COLO668 (cell line): ENCODE measurements around the gene SLC12A6.
A peak's percentile ranks its signal among the peaks of the same experiment; 100 is the strongest.
"Not testable (repeated sequence)": the region's sequence is repeated elsewhere in the genome, so short reads cannot be mapped to it uniquely, and the experiment has no call there.

Source experiments
- DNase-seq: peaks from one replicate; lab custom pipeline; 2025; ENCODE audit not compliant: unreplicated experiment; lab: John Stamatoyannopoulos, UW

SLC12A6 gene

DNA sequence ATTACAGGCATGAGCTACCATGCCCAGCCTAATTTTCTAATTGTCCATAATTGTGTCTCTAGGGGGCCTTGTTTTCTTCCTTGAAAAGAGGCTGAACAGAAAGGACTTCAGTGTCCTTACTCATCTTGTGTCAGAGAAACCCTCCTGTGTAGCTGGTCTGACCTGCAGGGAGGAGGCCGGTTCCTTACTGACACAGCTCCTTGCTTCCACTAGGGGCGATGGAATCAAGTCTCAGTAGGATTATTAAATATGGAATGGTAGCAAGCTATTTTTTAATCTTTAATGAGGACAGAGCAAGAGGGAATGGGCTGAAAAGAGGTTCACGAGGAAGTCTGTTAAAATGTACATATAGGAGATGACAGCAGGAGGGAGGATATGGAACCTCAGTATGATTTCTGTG, 20.8 kb upstream of the SLC12A6 start:
- DNase-seq: no peak

DNA sequence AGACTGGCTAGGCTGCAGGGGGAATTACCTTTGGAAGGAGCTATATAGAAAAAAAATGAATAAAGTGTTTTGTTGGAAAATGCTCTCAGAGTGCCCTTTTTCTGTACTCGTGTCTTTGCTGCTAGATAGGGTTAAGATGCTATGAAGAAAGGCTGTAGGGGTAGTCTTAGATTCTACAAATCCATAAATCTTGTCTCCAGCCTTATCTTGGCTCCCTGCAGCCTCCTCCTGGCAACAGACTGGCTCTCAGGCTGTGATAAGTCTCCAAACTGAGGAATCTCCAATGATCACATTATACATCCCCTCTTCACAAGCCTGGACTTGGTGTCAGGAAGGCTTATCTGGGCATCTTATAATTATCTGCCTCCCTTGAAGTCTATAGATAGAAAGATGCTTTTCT, 20.1 kb upstream of the SLC12A6 start:
- DNase-seq: no peak

DNA sequence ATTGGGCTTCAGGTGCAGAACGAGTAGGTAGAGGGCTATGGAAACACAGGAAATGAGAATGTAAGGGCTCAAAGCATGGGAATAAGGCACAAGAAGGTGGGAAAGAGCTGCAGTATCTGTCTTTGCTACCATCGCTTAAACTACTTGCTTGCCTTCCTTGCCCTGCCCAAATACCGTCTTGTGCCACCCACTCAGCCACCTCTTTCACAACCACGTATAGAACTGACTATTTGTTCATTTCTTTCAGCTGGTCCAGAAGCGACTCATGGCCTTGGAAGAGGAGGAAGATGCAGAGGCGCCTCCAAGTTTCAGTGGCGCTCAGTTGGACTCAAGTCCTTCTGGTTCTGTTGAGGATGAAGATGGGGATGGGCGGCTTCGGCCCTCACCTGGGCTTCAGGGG, 17.7 kb upstream of the SLC12A6 start:
- no peak for DNase-seq

DNA sequence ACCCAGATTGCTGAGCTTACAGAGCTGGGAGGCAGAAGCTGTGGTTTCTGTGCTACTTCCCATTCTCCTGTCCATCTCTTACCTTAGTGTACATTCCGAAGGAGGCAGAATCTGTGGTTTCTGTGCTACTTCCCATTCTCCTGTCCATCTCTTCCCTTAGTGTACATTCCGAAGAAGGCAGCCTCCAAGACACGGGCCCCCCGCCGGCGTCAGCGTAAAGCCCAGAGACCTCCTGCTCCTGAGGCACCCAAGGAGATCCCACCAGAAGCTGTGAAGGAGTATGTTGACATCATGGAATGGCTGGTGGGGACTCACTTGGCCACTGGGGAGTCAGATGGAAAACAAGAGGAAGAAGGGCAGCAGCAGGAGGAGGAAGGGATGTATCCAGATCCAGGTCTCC, 16.7 kb upstream of the SLC12A6 start:
- DNase-seq: no peak

DNA sequence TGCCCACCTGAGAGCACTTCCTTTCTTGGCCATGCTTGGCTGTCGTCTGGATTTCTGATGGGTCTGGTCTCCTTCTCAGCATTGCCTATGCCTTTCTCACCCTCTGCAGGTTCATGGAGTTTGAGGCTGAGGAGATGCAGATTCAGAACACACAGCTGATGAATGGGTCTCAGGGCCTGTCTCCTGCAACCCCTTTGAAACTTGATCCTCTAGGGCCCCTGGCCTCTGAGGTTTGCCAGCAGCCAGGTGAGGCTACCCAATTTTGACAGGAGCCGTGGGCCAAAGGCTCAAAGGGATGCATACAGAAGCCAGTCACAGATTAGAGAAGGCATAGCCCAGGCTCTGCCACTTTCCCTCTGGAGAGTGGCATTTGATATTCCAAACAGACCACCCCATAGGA, 16.0 kb upstream of the SLC12A6 start:
- DNase-seq: no peak

DNA sequence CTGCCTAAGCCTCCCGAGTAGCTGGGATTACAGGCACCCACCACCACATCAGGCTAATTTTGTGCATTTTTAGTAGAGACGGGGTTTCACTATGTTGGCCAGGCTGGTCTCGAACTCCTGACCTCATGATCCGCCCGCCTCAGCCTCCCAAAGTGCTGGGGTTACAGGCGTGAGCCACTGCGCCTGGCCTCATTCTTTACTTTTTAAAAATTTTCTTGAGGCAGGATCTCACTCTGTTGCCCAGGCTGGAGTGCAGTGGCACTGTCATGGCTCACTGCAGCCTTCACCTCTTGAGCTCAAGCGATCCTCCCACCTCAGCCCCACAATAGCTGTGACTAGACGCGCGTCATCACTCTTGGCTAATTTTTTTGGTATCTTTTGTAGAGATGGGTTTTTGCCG, 15.4 kb upstream of the SLC12A6 start:
- not testable (repeated sequence) for DNase-seq

DNA sequence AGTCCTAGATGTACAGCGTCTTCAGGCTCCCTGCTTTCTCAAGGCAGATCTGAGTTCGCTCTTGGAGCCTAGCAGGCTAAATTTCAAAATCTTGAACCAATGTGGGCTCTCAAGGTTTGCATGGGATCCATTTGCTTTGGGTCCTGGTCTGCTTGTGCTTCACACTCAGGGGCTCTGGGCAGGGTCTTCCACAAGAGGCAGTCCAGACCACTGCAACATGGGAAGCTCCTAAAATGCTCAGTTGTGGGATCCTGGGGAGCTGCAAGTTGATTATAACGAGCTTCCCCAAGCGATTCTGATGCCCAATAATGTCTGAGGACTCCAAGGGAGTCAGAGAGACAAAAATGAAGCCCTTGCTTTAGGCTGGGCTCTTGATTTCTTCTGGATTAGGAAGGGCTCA, 12.2 kb upstream of the SLC12A6 start:
- no peak for DNase-seq

DNA sequence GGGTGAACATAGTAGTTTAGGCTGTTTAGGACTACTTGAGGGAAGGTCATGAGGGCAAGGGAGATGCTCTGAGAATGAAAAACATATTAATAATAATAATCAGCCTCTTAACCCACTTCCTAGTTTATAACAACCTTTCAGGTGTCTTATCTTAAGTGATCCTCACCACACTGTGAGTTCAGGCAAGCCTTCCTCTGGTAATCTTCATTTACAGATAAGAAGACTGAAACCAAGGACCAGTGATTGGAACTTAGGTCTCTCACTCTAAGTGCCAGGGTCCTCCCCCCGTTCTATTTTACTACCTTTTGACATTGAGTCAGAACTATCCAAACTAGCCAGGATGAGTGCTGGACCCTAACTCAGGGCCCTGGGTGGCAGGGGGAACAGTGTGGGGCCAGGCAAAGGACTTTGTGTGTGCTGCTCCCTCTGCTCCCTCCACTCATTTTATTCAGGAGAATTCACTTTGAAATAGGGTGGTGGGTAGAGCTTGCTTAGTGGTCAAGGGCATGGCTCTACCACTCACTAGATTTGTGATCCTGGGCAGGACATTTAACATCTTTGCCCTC, 11.2 kb upstream of the SLC12A6 start:
- DNase-seq: no peak

DNA sequence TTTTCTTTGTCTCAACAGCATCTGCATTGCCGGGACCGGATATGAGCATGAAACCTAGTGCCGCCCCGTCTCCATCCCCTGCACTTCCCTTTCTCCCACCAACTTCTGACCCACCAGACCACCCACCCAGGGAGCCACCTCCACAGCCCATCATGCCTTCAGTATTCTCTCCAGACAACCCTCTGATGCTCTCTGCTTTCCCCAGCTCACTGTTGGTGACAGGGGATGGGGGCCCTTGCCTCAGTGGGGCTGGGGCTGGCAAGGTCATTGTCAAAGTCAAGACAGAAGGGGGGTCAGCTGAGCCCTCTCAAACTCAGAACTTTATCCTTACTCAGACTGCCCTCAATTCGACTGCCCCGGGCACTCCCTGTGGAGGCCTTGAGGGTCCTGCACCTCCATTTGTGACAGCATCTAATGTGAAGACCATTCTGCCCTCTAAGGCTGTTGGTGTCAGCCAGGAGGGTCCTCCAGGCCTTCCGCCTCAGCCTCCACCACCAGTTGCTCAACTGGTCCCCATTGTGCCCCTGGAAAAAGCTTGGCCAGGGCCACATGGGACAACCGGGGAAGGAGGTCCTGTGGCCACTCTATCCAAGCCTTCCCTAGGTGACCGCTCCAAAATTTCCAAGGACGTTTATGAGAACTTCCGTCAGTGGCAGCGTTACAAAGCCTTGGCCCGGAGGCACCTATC, 10.5 kb upstream of the SLC12A6 start:
- no peak for DNase-seq

DNA sequence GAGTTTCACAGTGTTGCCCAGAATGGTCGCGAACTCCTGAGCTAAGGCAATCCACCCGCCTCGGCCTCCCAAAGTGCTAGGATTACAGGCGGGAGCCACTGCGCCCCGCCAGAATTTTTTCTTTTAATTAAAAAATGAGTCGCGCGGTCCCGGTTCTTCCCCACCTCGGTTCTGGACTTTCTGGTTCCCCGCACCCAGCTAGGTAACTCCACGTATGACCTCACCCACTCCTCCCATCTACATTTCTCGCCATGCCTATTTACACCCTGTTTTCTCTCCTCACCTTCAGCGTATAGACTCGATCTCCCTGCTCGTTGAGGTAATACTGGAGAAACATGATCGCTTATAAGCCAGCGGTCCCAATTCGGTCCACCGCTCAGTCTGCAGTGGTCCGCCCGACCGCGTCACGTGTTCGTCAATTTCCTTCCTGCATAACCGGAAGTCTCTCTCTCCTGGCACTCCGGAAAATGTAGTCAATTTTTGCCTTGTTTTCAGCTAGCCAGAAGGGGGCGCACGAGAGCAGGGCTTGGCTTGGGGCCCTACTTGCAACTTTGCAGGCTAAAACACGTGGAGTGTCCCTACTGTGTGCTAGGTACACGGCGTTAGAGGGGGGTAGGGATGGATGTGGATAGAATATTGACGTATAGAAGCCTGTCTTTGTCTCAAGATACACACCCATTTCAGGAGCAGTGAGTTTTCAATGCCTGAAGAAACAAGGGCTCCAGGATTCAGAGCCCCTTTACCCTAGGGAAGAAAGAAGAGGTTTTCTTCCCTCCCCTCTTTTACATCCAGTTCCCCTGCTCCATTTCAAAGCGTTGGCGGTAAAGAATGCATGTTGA, 5.4 kb upstream of the SLC12A6 start, which contains the start of the genes NOP10 and NUTM1:
NOP10 (minus strand) TSS at position 400 of the 839 bp plus-strand sequence; CDS start at position 337, 63 bp downstream.
NUTM1 (plus strand) TSS at position 579 of the 839 bp plus-strand sequence. CDS start 382 bp downstream, outside the sequence.
- peak; percentile 90 for DNase-seq

DNA sequence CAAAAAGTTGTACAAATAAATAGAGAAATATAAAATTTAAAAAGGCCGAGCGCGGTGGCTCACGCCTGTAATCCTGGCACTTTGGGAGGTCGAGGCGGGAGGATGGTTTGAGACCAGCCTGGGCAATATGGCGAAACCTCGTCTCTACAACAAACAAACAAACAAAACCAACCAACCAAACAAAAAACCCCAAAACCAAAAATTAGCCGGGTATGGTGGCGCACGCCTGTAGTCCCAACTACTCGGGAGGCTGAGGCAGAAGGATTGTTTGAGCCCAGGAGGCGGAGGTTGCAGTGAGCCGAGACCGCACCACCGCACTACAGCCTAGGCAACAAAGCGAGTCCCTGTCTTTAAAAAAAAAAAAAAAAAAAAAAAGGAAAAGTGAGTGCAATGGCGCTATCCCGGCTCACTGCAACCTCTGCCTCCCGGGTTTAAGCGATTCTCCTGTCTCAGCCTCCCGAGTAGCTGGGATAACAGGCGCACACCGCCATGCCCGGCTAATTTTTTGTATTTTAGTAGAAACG, 4.7 kb upstream of the SLC12A6 start:
- DNase-seq: not testable (repeated sequence)

DNA sequence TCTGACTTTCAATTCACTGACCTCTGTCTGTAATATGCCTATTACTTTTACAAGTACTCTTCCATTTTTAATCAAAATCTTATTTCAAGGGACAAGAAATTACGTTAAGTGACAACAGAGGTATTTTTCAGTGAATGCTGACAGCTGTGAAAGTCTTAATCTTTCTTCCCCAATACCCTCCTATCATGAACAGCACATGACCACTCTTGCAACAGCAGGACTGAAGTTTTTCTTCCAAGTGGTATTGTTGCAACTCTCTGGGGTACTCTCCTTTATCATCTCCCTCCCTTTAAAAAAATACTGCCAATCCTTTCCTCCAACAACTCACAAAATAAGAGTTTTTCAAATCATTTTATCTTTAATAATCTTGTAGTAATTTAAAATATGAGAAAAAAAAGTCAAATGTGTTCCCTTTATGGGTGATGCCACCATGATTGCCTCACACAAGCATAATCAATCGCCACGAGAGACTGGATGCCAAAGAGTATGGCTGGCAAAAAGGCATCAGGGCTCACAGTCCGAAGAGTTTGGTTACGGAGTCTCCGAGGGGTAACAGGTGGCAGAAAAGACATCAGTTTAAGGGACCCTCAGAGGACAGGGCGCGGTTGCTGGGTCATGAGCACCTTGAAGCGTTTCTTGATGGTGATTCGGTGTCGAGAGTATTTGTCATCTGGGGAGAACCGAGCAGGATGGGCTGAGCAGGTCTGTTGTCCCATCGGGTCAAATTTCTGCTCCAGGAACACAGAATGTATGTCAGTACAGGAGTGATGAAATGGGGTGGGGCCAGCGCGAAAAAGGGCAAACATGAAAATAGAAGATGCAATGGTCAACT, 4.0 kb upstream of the SLC12A6 start:
- DNase-seq: no peak

DNA sequence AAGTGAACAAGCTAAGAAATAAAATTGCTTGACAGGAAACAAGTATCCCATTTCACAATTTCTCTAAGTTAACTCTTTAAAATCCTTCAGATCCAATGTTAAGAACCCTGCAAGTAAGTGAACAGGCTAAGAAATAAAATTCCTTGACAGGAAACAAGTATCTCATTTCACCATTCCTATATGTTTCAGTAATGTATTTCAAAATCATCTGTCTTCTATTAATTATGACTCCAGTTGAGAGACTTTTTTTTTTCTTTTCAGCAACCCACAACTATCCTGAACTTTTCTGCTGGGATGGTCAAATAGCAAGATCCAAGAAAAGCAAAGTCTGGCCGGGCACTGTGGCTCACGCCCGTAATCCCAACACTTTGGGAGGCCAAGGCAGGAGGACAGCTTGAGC, 2.4 kb upstream of the SLC12A6 start:
- no peak for DNase-seq

DNA sequence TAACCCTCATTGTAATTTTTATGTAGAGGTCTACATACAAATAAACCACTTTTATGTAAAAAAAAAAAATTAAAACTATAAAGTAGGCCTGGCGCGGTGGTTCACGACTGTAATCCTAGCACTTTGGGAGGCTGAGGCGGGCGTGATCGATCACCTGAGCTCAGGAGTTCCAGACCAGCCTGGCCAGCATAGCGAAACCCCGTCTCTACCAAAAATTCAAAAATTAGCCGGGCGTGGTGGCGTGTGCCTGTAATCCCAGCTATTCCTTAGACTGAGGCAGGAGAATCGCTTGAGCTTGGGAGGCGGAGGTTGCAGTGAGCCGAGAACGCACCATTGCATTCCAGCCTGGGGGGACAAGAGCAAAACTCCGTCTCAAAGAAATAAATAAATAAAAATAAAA, 766 bp upstream of the SLC12A6 start:
- no peak for DNase-seq

DNA sequence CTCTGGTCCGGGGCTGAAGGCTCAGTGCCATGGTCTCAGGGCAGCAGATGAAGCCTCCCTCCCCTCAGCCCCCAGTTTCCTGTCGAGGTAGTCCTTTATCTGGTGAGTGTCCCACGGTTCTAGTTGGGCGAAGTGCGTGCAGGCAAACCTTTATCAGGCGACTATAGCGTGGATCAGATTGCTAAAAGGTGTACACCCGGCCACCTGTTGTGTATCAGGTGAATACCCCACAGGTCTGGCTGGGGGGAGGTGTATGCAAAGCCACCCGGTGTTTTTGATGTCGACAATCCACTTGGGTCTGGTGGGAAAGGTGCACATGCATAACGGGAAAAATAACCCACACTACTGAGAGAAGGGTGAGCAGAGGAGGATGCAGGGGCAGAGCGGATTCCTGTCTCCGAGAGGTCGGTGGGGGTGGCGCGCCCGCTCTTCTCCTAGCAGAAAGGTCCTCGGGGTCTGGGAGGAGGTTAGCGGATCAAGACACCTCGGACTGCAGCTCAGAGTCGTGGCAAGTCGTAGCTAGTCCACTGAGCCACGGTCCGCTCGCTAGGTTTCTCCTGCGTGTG, 507 bp downstream of the SLC12A6 start:
- DNase-seq: peak; percentile 38

DNA sequence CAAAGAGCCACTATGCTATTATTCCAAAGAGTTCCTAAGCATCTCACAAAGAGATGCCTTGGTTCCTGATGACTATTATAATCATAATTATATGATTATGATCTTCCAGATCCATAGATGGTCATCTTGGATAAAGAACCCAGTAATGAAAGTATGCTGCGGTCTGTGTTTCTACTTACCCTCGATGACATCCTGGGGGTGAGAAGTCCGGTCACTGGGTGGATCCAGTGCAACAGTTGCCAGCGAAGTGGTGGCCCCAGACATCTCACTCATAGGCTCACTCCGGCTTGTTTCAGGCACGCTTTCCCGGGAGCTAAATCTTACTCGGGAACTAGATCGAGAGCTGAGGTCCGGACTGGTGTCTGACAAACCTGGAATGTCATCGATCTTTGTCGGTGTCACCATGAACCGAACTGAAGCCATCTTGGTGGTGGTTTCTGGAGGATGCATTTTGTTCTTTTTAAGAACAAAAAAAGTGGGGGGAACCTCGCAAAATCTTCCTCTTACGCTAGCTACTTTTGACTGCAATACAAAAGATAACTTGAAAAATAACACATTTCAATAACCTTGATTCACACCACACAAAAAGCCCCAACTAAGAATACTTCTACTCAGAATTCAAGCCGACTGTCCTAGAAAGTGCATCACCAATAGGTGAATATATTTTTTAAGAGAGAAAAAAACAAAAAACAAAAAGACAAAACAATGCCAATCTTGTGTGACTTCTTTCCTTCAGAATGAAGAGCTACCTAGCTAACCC, 1.2 kb downstream of the SLC12A6 start:
- no peak for DNase-seq

DNA sequence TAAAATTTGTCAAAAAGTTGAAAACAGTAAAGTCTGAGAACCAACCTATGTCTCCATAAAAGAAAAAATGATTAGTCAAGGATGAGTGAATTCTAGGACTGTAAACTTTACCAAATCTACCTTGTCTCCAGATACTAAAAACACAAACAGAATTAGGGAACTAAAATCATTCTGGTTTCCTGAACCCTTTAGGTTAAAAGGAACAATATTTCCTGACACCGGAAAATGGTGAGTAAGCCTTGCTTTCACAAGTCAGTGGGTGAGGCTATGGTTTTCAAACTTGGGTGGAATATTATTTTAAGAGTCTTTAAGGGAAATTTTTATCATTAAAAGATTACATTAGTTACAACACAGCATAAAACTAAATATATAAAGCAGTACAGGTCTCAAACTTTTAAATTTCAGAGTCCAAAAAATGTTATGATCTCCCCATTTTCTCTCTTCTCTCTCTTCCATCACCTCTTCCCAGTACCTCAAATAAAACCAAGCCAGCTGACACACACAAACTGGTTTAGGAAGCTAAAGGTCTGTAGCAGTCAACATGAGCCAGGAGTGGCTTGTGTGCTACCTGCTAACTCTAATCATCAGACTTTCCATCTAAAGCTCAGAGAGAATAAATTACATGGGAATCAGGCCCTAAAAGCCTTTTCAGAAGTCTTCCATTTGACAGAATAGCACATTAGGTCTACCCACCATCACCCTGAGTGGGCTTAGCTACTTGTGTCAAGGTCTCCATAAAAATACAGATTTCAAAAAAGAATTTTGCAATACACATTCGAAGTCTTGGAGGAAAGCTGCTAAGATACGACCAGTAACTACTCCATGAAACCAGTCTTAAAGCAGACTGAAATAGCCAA, 2.2 kb downstream of the SLC12A6 start:
- no peak for DNase-seq

DNA sequence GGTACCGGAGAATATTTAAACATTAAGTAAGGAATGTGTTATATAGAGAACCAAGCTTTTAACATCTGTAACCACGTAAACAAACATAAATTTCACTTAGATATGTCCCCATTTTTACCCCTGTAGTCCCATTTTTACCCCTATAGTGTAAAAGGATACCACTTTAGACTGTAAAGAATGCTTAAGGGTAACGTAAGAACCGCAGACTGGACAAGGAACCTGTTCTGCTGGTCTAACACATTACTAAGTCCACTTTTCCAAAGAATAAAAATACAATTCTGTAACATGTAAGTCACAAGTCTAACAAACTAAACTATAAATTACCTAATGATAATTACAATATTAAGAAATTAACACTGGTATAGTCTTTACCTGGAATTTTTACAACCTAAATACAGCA, 2.9 kb downstream of the SLC12A6 start:
- no peak for DNase-seq

DNA sequence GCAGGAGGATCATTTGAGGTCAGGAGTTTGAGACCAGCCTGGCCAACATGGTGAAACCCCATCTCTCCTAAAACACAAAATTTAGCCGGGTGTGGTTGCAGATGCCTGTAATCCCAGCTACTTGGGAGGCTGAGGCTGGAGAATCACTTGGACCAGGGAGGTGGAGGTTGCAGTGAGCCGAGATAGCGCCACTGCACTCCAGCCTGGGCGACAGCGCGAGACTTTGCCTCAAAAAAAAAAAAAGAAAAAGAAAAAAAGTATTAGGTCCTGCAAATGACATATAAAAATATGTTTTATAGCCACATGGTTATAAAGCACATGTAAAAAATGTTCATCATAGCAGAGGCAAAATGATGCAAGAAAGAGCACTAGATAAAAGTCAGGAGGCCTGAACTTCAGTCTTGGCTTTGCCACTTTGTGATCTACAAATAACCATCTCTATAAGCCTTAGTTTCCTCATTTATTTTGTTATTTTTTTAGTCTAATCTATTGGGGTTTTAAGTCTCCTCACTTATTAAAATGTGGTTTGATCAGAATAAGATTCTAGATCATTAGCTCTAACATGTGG, 4.9 kb downstream of the SLC12A6 start:
- DNase-seq: no peak
